Omental fat pad (tissue), 4 donors: ENCODE results near the gene MPRIP. TPM values are rescaled to one million over a fixed set of nuclear protein-coding genes. Genes with fewer than 3 reads are reported as not detected.

Experiments used
- ATAC-seq: fragments of 150-250 bp; one replicate; pipeline ENCODE4 v1.9.1; 2016; ENCODE audit warnings: mild to moderate bottlenecking, moderate library complexity; ENCODE audit not compliant: low FRiP score
- DNase-seq: peaks from one replicate; pipeline ENCODE4 v3.0.0-alpha.2; 2019; ENCODE audit warnings: low spot score
- total RNA-seq, 4 donors: library from RNA; depleted of rRNA; stranded (reverse); fragments of >200 nt; gene quantifications; one replicate each; pipeline ENCODE4 v1.1.0, GENCODE V29; 2016
- TF ChIP-seq, protein P1 (sequence below), 3 donors: fragments of 450-650 bp; IDR thresholded peaks; one replicate each; pipeline ENCODE4 v1.5.1; 2016 to 2017; ENCODE audit warnings: antibody characterized with exemption in 3 of 3, mild to moderate bottlenecking in 3 of 3, moderate library complexity in 2 of 3

MPRIP gene
- total RNA-seq, 4 donors from 2014 or later: 68.6 to 196 (median 125) TPM

DNA sequence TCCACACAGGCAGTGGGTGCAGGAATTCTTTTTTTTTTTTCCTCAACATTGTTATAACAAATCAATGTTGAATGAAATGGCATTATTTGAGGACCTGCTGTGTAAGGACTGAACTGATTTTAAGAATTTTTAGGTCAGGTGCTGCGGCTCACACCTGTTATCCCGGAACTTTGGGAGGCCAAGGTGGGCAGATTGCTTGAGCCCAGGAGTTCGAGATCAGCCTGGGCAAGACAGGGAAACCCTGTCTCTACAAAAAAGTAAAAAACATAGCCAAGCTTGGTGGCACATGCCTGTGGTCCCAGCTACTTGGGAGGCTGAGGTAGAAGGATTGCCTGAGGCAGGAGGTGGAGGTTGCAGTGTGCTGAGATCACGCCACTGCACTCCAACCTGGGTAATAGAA lies 12.4 kb downstream of the MPRIP start:
- DNase-seq (no peak), ATAC-seq (no peak)

DNA sequence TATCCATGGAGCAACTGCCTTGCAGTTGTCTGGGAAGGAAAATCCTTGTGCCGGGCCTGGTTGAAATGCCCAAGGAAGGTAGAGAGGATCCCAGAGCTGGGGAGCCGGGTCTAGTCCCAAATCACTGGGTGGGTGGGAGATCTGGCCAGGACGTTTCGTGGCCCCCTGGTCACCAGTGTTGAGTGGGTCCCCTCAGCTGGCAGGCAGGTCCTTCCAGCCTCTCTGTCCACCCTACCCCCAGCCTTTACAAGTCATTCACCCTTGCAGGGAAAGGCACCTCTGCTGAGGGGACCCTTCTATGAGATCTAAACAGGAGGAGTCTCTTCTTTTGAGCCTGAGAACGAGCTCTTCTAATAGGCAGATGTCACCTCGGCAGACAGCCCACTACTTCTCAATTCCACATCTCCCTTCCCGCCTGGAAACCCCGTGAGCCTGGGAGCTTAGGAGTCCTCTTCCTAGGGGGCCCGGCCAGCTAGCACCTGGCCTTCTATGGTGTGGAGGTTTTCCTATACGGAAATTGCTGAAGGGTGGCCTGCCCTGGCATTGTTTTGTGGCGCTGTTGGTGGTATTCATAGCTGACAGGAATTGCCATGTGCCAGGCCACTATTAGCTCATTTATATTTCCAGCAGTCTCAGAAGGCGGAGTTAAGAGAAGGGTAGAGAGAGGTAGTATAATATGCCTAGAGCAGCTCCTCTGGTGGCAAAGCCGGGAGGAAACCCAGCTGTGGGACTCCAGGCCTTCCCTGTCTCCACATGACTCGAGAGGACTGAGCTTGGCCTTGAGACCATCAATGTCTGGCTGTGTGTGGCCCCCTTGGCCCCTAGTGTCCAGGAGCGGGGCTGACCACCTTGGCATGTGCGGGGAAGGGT lies 13.3 kb downstream of the MPRIP start:
- TF ChIP-seq, protein P1, sequence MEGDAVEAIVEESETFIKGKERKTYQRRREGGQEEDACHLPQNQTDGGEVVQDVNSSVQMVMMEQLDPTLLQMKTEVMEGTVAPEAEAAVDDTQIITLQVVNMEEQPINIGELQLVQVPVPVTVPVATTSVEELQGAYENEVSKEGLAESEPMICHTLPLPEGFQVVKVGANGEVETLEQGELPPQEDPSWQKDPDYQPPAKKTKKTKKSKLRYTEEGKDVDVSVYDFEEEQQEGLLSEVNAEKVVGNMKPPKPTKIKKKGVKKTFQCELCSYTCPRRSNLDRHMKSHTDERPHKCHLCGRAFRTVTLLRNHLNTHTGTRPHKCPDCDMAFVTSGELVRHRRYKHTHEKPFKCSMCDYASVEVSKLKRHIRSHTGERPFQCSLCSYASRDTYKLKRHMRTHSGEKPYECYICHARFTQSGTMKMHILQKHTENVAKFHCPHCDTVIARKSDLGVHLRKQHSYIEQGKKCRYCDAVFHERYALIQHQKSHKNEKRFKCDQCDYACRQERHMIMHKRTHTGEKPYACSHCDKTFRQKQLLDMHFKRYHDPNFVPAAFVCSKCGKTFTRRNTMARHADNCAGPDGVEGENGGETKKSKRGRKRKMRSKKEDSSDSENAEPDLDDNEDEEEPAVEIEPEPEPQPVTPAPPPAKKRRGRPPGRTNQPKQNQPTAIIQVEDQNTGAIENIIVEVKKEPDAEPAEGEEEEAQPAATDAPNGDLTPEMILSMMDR (IDR thresholded peaks at IDR 0.05): no peak
- ATAC-seq (no peak), DNase-seq (no peak)

More for the DNA sequence above, 12.4 kb downstream of the MPRIP start:
- TF ChIP-seq, protein P1 (IDR thresholded peaks at IDR 0.05): no peak

DNA sequence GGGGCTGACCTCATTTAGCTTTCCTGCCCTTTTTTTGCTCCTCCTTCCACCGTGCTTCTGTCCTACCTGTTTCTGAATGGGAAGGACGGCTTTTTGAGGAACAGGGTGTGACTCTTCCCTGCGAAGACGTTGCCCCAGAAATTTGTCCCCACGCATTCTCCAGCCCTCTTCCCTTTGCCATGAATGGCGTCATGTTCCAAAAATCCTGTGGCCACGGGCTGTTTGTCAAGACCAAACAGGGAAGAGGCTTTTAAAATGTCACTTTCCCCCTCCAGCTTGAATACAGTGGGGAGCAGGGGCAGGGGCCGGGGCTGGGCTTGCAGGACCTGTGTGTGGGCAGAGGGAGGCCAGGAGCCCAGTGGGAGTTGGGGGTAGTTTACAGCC lies 13.9 kb downstream of the MPRIP start:
- TF ChIP-seq, protein P1 (IDR thresholded peaks at IDR 0.05): no peak
- DNase-seq (no peak), ATAC-seq (no peak)

DNA sequence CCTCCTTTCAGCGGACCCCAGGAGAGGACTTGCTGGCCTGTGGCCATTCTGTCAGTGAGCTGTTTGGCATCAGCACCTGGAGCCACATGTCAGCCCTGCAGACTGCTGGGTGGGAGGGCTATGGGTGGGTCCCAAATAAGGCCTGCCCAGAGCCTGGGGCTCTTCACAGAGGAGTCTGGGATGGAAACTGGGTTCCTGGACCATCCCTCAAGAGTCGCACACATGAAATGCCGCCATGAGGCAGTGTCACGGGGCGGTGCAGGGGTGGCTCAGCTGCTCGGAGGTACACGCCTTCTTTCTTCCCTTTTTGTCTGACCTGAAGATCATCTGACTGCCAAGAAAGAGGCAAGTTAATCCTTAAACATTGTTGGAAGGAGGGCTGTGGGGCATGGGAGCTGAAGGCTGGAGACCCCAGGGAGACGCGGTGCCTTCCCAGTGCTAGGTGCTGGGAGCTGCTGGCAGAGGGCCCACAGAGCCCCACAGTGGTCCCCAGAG lies 14.8 kb downstream of the MPRIP start:
- ATAC-seq (no peak), DNase-seq (no peak)
- TF ChIP-seq, protein P1 (IDR thresholded peaks at IDR 0.05): no peak

DNA sequence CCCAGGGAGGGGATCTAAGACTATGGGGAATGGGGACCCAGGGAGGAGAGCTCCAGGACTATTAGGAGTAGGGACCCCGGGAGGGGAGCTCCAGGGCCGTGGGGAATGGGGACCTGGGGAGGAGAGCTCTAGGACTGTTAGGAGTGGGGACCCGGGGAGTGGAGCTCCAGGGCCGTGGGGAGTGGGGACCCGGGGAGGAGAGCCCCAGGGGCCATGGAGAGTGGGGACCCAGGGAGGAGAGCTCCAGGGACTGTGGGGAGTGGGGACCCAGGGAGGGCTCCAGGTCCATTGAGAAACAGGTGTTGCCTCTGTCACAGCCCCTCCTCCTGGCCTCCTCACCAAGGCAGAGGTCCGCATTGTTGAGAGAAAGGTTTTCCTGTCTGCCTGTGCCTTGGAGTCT lies 16.0 kb downstream of the MPRIP start:
- DNase-seq (no peak), ATAC-seq (no peak)
- TF ChIP-seq, protein P1 (IDR thresholded peaks at IDR 0.05): no peak

DNA sequence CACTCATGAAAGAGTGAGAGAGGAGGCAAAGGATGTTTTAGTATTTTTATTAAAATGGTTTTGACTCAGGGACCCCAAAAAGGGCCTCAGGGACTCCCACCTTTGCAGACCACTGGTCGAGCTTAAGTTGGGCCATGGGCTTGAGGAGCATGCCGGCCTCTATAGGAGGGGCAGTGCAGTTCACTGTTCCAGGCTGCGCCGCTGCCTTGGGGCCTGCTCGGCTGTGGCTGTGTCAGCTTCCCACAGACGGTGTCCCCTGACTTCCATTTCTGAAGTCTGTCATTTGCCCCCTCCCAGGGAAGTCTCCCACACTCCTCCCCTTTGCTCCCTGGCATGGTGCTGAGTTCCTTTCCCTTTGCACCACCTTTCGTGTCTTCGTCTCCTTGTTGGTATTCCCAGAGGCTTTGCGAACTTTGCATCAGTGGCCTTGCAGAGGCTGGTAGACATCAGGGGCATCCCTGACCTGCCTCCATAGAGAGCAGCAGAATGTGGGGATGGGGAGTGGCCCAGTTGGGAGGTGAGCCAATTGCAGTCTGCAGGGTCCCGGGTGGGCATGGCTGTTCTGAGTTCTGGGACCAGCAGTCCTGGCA lies 17.1 kb downstream of the MPRIP start:
- DNase-seq (no peak), ATAC-seq (no peak)
- TF ChIP-seq, protein P1 (IDR thresholded peaks at IDR 0.05): no peak
